GM23338 (cell line): ENCODE measurements around the gene PLEKHA7.

Source experiments
- CREB1 ChIP-seq: fragments of 250-450 bp; sonication (Bioruptor Pico); IDR thresholded peaks from 2 replicates; pipeline ENCODE4 v1.5.0; 2020; ENCODE audit warnings: low read depth, mild to moderate bottlenecking, moderate library complexity
- CTCF ChIP-seq, 2 experiments: fragments of 200-600 bp in 1 of 2; sonication (generic) in 1 of 2; conservative IDR thresholded peaks; 2 replicates each; pipeline versions ENCODE4 v1.5.1 to v1.6.1; 2016 to 2017; ENCODE audit warnings: antibody characterized with exemption in 2 of 2, low read depth in 2 of 2, mild to moderate bottlenecking in 2 of 2, moderate library complexity in 1 of 2
- ETS1 ChIP-seq: IDR thresholded peaks from 2 replicates; pipeline ENCODE4 v1.6.1; 2016; ENCODE audit warnings: antibody characterized with exemption
- EZH2 ChIP-seq: fragments of 200-600 bp; sonication (generic); IDR thresholded peaks from one replicate; pipeline ENCODE4 v1.8.0; 2017; ENCODE audit warnings: antibody characterized with exemption, mild to moderate bottlenecking, low read depth; ENCODE audit not compliant: unreplicated experiment
- EZH2phosphoT487 ChIP-seq: fragments of 200-600 bp; sonication (generic); IDR thresholded peaks from one replicate; pipeline ENCODE4 v1.8.1; 2018; ENCODE audit warnings: antibody characterized with exemption; ENCODE audit not compliant: unreplicated experiment
- JUNB ChIP-seq: IDR thresholded peaks from one replicate; pipeline ENCODE4 v1.6.1; 2016; ENCODE audit warnings: antibody characterized with exemption; ENCODE audit not compliant: unreplicated experiment
- NANOG ChIP-seq: IDR thresholded peaks from 2 replicates; pipeline ENCODE4 v1.6.1; 2016; ENCODE audit warnings: antibody characterized with exemption, borderline replicate concordance
- POLR2AphosphoS5 ChIP-seq: IDR thresholded peaks from 2 replicates; pipeline ENCODE4 v1.6.1; 2016; ENCODE audit warnings: antibody characterized with exemption, low read depth
- REST ChIP-seq: IDR thresholded peaks from one replicate; pipeline ENCODE4 v1.6.1; 2018; ENCODE audit warnings: antibody characterized with exemption; ENCODE audit not compliant: unreplicated experiment
- STAT1 ChIP-seq: IDR thresholded peaks from one replicate; pipeline ENCODE4 v1.6.1; 2016; ENCODE audit warnings: antibody characterized with exemption; ENCODE audit not compliant: unreplicated experiment
- ZNF114 ChIP-seq: fragments of 250-450 bp; sonication (Bioruptor Pico); IDR thresholded peaks from 2 replicates; pipeline ENCODE4 v1.5.0; 2020; ENCODE audit warnings: mild to moderate bottlenecking, moderate library complexity
- ZNF331 ChIP-seq: fragments of 250-450 bp; sonication (Bioruptor Pico); IDR thresholded peaks from 2 replicates; pipeline ENCODE4 v1.5.0; 2020; ENCODE audit warnings: low read depth, mild to moderate bottlenecking, moderate library complexity
- ZNF462 ChIP-seq: fragments of 250-450 bp; sonication (Bioruptor Pico); IDR thresholded peaks from 2 replicates; pipeline ENCODE4 v1.5.0; 2020; ENCODE audit warnings: mild to moderate bottlenecking, moderate library complexity

GRCh38 chr11:16999116-16999515 lies 15.1 kb downstream of the PLEKHA7 start:
- TF ChIP-seq CTCF (conservative IDR thresholded peaks at IDR 0.05; ENCODE audit: low read depth in 2 of 2) (no peak), EZH2 (no peak), CREB1 (CRISPR knock-in tag) (no peak), EZH2phosphoT487 (no peak), POLR2AphosphoS5 (no peak), STAT1 (no peak), ETS1 (no peak), JUNB (no peak), REST (no peak), NANOG (no peak), ZNF114 (no peak), ZNF331 (CRISPR knock-in tag) (no peak), ZNF462 (CRISPR knock-in tag) (no peak)
